Pancreas (tissue), 10 donors: ENCODE measurements around the gene CANT1. TPM values are rescaled to one million over a fixed set of nuclear protein-coding genes. Genes with fewer than 3 reads are reported as not detected.
A peak's percentile ranks its signal among the peaks of the same experiment; 100 is the strongest.

Experiments
- ATAC-seq, 4 donors: fragments of 200-7000 bp; cut with Tn5 transposase; one replicate each; pipeline versions ENCODE4 v1.8.0 to v1.9.1; 2020; ENCODE audit warnings: mild to moderate bottlenecking in 4 of 4, moderate library complexity in 4 of 4
- DNase-seq, 6 donors: peaks; one replicate each; pipeline ENCODE4 v3.0.0-alpha.2; 2020
- FAIRE-seq: peaks from 2 replicates; lab custom pipeline; 2012; peaks lifted over from hg19 to GRCh38; lab: Jason Lieb, UNC
- H3K27ac ChIP-seq, 4 donors: fragments of 200-600 bp; sonication (generic); 1 replicate in 3 of 4; 2 replicates in 1 of 4; pipeline versions ENCODE4 v1.5.0 to v1.8.0; 2020
- H3K27me3 ChIP-seq, 4 donors: fragments of 200-600 bp; one replicate each; pipeline ENCODE4 v1.8.0; 2021
- H3K36me3 ChIP-seq, 3 donors: fragments of 200-600 bp; sonication (generic) in 1 of 3; one replicate each; pipeline versions ENCODE4 v1.5.0 to v1.8.0; 2020 to 2021
- H3K4me1 ChIP-seq, 3 donors: fragments of 200-600 bp; one replicate each; pipeline ENCODE4 v1.8.0; 2021
- H3K4me3 ChIP-seq, 4 donors: fragments of 200-600 bp; sonication (generic) in 2 of 4; one replicate each; pipeline versions ENCODE4 v1.5.0 to v1.8.0; 2020 to 2021
- H3K9me3 ChIP-seq, 4 donors: fragments of 200-600 bp; one replicate each; pipeline ENCODE4 v1.8.0; 2021
- WGBS, 2 donors: extraction: QIAGEN DNeasy Blood & Tissue Kit; methylation state at CpG; one replicate each; pipeline ENCODE4 v1.1.7; 2013; 5-methylcytosine and 5-hydroxymethylcytosine counted together
- intact Hi-C, 3 donors: fragments of 100-400 bp; cut with DNase I; formaldehyde crosslinking; loops; one replicate each; pipeline versions ENCODE4 v1.11.1 to v1.14.2; 2022
- polyA plus RNA-seq, 2 donors: library from polyadenylated mRNA; stranded (reverse); fragments of 200-250 nt; gene quantifications; one replicate each; pipeline ENCODE4 v1.2.3, GENCODE V29; 2013
- total RNA-seq, 6 donors: library from RNA; stranded (reverse); fragmentation: NEBNext Ultra II Directional in 4 of 6; extraction: Animal tissue kit (Norgen Biotek cat#: 25700) in 4 of 6; gene quantifications; one replicate each; pipeline versions ENCODE4 v1.2.1 to v1.2.4, GENCODE V29; 2021 to 2023
- TF ChIP-seq, protein P1 (sequence below), 4 donors: fragments of 200-600 bp; sonication (generic) in 3 of 4; IDR thresholded peaks; one replicate each; pipeline versions ENCODE4 v1.5.0 to v1.8.0; 2021; ENCODE audit warnings: antibody characterized with exemption in 4 of 4
- donor health status: healthy with polysubstance abuse.
- donor health status: DM: no; HTN: no; CAD: no; lungs with moderate emphysema.
- donor health status: DM: no; HTN: no; CAD: no.
- donor health status: control.
- donor health status: control.
- donor health status: Bipolar disorder and iron deficiency.
- donor health status: DM: yes; HTN: yes; CAD: no.
- donor health status: DM: no; HTN: no; CAD: no.
- donor health status: DM: no; HTN: no; CAD: no.
- donor health status: DM: yes; HTN: yes; CAD: no.

Gene CANT1
- total and polyA plus RNA-seq, 8 donors: 7.4 to 45.0 (median 25.5) TPM

GRCh38 chr17:79048826-79049755 lies 39.5 kb upstream of the CANT1 start:
- TF ChIP-seq, protein P1, sequence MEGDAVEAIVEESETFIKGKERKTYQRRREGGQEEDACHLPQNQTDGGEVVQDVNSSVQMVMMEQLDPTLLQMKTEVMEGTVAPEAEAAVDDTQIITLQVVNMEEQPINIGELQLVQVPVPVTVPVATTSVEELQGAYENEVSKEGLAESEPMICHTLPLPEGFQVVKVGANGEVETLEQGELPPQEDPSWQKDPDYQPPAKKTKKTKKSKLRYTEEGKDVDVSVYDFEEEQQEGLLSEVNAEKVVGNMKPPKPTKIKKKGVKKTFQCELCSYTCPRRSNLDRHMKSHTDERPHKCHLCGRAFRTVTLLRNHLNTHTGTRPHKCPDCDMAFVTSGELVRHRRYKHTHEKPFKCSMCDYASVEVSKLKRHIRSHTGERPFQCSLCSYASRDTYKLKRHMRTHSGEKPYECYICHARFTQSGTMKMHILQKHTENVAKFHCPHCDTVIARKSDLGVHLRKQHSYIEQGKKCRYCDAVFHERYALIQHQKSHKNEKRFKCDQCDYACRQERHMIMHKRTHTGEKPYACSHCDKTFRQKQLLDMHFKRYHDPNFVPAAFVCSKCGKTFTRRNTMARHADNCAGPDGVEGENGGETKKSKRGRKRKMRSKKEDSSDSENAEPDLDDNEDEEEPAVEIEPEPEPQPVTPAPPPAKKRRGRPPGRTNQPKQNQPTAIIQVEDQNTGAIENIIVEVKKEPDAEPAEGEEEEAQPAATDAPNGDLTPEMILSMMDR (IDR thresholded peaks at IDR 0.05): no peak
- H3K4me3 ChIP-seq: no peak overlapping the region
- DNase-seq (peak in 1 of 6 donors; percentile 41), FAIRE-seq (no peak), ATAC-seq (no peak)
- no peaks in the 10 kb centered on the region for H3K27me3 ChIP-seq
- intact Hi-C loops: no loop called here
- no peak overlapping the region for H3K27ac ChIP-seq
- H3K36me3 ChIP-seq: no peaks in the 10 kb centered on the region
- no peaks in the 10 kb centered on the region for H3K4me1 ChIP-seq
- H3K9me3 ChIP-seq: no peaks in the 10 kb centered on the region
- 69 to 75% methylated on average over 21 of the region's 21 CpGs for WGBS, 2 donors

DNA sequence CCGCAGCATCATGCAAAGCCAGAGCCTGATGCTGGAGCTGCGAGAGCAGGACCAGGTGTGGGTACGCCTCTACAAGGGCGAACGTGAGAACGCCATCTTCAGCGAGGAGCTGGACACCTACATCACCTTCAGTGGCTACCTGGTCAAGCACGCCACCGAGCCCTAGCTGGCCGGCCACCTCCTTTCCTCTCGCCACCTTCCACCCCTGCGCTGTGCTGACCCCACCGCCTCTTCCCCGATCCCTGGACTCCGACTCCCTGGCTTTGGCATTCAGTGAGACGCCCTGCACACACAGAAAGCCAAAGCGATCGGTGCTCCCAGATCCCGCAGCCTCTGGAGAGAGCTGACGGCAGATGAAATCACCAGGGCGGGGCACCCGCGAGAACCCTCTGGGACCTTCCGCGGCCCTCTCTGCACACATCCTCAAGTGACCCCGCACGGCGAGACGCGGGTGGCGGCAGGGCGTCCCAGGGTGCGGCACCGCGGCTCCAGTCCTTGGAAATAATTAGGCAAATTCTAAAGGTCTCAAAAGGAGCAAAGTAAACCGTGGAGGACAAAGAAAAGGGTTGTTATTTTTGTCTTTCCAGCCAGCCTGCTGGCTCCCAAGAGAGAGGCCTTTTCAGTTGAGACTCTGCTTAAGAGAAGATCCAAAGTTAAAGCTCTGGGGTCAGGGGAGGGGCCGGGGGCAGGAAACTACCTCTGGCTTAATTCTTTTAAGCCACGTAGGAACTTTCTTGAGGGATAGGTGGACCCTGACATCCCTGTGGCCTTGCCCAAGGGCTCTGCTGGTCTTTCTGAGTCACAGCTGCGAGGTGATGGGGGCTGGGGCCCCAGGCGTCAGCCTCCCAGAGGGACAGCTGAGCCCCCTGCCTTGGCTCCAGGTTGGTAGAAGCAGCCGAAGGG lies 38.6 kb upstream of the CANT1 start:
- Histone ChIP-seq H3K4me3 (no peak overlapping the region), H3K9me3 (no peaks in the 10 kb centered on the region), H3K27me3 (no peaks in the 10 kb centered on the region), H3K4me1 (no peaks in the 10 kb centered on the region), H3K36me3 (no peaks in the 10 kb centered on the region), H3K27ac (no peak overlapping the region)
- DNase-seq: peak in 1 of 6 donors; percentile 47
- intact Hi-C loops: no loop called here
- 67 to 78% methylated on average over 41 of the region's 41 CpGs for WGBS, 2 donors
- TF ChIP-seq, protein P1 (IDR thresholded peaks at IDR 0.05): no peak
- no peak for FAIRE-seq
- no peak for ATAC-seq

DNA sequence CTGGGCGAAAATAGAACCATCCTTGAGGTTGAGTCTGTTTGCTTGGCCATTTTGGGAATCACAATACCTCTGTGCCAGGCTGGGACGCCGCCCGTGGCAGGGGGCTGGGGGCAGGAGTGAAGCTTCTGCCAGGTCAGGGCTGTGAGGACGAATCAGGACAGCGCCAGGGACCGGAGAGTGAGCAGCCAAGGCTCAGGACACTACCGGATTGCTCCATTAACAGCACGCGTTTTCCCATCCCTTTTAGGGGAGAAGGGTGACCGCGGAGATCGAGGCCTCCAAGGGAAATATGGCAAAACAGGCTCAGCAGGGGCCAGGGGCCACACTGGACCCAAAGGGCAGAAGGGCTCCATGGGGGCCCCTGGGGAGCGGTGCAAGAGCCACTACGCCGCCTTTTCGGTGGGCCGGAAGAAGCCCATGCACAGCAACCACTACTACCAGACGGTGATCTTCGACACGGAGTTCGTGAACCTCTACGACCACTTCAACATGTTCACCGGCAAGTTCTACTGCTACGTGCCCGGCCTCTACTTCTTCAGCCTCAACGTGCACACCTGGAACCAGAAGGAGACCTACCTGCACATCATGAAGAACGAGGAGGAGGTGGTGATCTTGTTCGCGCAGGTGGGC lies 37.8 kb upstream of the CANT1 start:
- 77 to 86% methylated on average over 30 of the region's 30 CpGs for WGBS, 2 donors
- no peak overlapping the region for H3K4me3 ChIP-seq
- H3K4me1 ChIP-seq: no peaks in the 10 kb centered on the region
- intact Hi-C loops: no loop called here
- FAIRE-seq (no peak), DNase-seq (peak in 1 of 6 donors; percentile 37), ATAC-seq (no peak)
- H3K27me3 ChIP-seq: no peaks in the 10 kb centered on the region
- H3K9me3 ChIP-seq: no peaks in the 10 kb centered on the region
- H3K27ac ChIP-seq: no peak overlapping the region
- H3K36me3 ChIP-seq: no peaks in the 10 kb centered on the region
- TF ChIP-seq, protein P1 (IDR thresholded peaks at IDR 0.05): no peak

DNA sequence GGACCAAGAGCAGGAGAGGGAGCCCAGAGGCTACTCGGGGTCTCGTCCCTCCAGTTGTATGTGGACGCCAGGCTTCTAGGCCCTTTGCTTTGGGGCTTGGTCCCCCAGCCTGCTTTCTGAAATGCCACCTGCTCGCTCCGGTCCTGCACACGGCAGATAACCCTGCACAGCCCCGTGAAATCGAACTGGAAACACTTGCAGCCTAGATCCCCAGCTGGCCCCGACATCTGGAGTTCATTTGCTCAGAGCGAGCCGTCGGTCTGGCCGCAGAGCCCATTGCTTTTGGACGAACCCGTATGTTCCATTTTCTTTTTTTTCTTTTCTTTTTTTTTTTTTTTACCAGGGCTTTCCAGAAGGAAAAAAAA lies 37.3 kb upstream of the CANT1 start:
- ATAC-seq: no peak
- DNase-seq: peak in 1 of 6 donors; percentile 46
- H3K9me3 ChIP-seq: no peaks in the 10 kb centered on the region
- no peaks in the 10 kb centered on the region for H3K4me1 ChIP-seq
- FAIRE-seq: no peak
- H3K27me3 ChIP-seq: no peaks in the 10 kb centered on the region
- TF ChIP-seq, protein P1 (IDR thresholded peaks at IDR 0.05): no peak
- intact Hi-C loops: no loop called here
- no peak overlapping the region for H3K4me3 ChIP-seq
- no peak overlapping the region for H3K27ac ChIP-seq
- 54 to 72% methylated on average over 15 of the region's 15 CpGs for WGBS, 2 donors
- H3K36me3 ChIP-seq: no peaks in the 10 kb centered on the region
